Heart right ventricle (tissue), 16 donors: ENCODE measurements around the gene MNT. TPM values are rescaled to one million over a fixed set of nuclear protein-coding genes. Genes with fewer than 3 reads are reported as not detected.

Experiments used
- ATAC-seq, 8 donors: fragments of 200-7000 bp; cut with Tn5 transposase; one replicate each; pipeline ENCODE4 v1.9.1; 2020; ENCODE audit warnings: mild to moderate bottlenecking in 8 of 8, moderate library complexity in 8 of 8, moderate number of reproducible peaks in 1 of 8
- DNase-seq, 2 donors: peaks; one replicate each; pipeline ENCODE4 v3.0.0-alpha.2; 2020
- H3K27ac ChIP-seq, 10 donors: fragments of 200-600 bp; sonication (generic) in 2 of 10; one replicate each; pipeline versions ENCODE4 v1.5.0 to v1.8.0; 2020 to 2022; ENCODE audit warnings: mild to moderate bottlenecking in 3 of 10
- H3K27me3 ChIP-seq, 7 donors: fragments of 200-600 bp; one replicate each; pipeline ENCODE4 v1.8.0; 2021 to 2022; ENCODE audit warnings: mild to moderate bottlenecking in 2 of 7
- H3K36me3 ChIP-seq, 9 donors: fragments of 200-600 bp; sonication (generic) in 1 of 9; one replicate each; pipeline versions ENCODE4 v1.5.0 to v1.8.0; 2020 to 2022; ENCODE audit warnings: mild to moderate bottlenecking in 2 of 9
- H3K4me1 ChIP-seq, 9 donors: fragments of 200-600 bp; sonication (generic) in 1 of 9; one replicate each; pipeline versions ENCODE4 v1.5.0 to v1.8.0; 2020 to 2022; ENCODE audit warnings: mild to moderate bottlenecking in 4 of 9
- H3K4me3 ChIP-seq, 10 donors: fragments of 200-600 bp; sonication (generic) in 2 of 10; one replicate each; pipeline versions ENCODE4 v1.5.0 to v1.8.0; 2020 to 2022; ENCODE audit warnings: mild to moderate bottlenecking in 7 of 10, moderate library complexity in 2 of 10
- H3K9me3 ChIP-seq, 11 donors: fragments of 200-600 bp in 10 of 11; sonication (generic) in 2 of 11; one replicate each; pipeline versions ENCODE4 v1.5.0 to v1.8.0; 2013 to 2022; ENCODE audit warnings: mild to moderate bottlenecking in 2 of 11, control low read depth in 1 of 11, moderate library complexity in 1 of 11
- CTCF ChIP-seq, 9 donors: fragments of 200-600 bp; sonication (generic) in 2 of 9; IDR thresholded peaks; one replicate each; pipeline versions ENCODE4 v1.5.0 to v1.8.0; 2021 to 2022; ENCODE audit warnings: antibody characterized with exemption in 9 of 9, mild to moderate bottlenecking in 5 of 9, moderate library complexity in 1 of 9
- WGBS, 2 donors: extraction: QIAGEN DNeasy Blood & Tissue Kit; methylation state at CpG; one replicate each; pipeline ENCODE4 v1.1.7; 2013; ENCODE audit warnings: inconsistent platforms in 1 of 2; 5-methylcytosine and 5-hydroxymethylcytosine counted together
- intact Hi-C, 10 donors: fragments of 100-400 bp; cut with DNase I; formaldehyde crosslinking; loops; one replicate each; pipeline versions ENCODE4 v1.11.1 to v1.14.2; 2022
- polyA plus RNA-seq, 2 donors: library from polyadenylated mRNA; stranded (reverse); fragments of 200-250 nt; gene quantifications; one replicate each; pipeline ENCODE4 v1.2.3, GENCODE V29; 2013
- total RNA-seq, 10 donors: library from RNA; stranded (reverse); fragmentation: NEBNext Ultra II Directional in 3 of 10; extraction: Animal tissue kit (Norgen Biotek cat#: 25700) in 3 of 10; gene quantifications; one replicate each; pipeline versions ENCODE4 v1.2.1 to v1.2.4, GENCODE V29; 2021 to 2023
- donor health status: Arrhythmogenic right ventricular cardiomyopathy.
- donor health status: ischemic (EF 13 %, LVEDD 7.1; RV severe dilation, severe dysfunction).
- donor health status: healthy with polysubstance abuse.
- donor health status: DM: no; HTN: yes; CAD: no.
- donor health status: DM: no; HTN: no; CAD: no.
- donor health status: ischemic (EF 25% LVEDD 6.9; RV normal size, moderate dysfunction).
- donor health status: ischemic (EF 25% LVEDD 5.7; RV mildly dilated, moderate dysfunction).
- donor health status: healthy.
- donor health status: DM: yes; HTN: yes; CAD: no.
- donor health status: Ischemic cardiomyopathy.
- donor health status: ischemic (EF 35%, LVEDD 5.7; RV mildly dilated, moderate dysfunction).
- donor health status: nonischemic (EF 11% LVEDD 7.7; RV severe dilation, severe dysfunction).
- donor health status: DM: yes; HTN: yes; CAD: no.
- donor health status: PGD.
- donor health status: ischemic (EF 29% LVEDD 5.4; RV normal size, mild dysfunction).
- donor health status: nonischemic (EF 23%, LVEDD 6.1; RV moderate dilation, normal function).

Gene MNT
- total and polyA plus RNA-seq, 12 donors, result 5.0 to 14.1 (median 11.0) TPM

DNA sequence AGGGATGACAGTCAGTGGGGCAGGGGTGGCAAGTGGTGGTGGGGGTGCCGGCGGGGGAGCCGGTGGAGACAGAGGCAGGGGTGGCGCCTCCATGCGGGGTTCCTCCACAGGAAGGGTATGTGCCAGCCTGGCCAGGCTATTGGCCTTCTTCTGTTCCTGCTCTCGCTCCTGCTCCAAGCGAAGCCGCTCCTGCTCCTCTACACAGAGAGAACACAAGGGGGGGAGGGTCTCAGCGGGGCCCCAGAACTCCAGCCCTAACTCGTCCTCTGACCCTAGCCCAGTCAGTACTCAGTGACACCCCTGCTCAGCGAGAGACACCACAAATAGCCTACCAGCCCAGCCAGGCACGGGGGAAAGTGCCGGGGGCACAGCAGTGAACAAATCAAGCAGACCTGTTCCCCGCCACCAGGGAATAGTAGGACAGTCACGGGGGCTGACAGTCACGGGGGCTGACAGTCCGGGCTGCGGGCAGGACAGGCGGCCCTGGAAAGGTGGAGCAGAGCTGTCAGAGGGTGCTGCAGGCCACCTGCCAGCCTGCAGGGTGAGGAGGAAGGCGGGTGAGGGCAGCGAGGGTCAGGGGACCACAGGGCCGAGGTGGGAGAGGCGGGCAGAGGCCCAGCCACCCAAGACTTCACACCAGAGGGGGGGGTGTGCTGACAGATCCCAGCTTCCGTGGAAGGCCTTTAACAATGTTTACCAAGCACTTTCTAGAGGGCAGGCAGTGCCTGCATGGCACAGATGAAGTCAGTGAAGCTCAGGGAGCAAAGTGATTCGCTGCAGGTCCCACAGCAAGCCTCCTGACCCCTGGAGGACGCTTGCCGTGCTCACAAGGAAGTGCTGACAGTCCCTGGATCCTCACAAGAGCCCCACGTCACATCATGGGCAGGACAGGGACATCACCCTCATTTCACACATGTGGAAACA, 5.3 kb downstream of the MNT start:
- WGBS, 2 donors, result 47 to 58% methylated on average over 26 to 28 of the region's 28 CpGs

DNA sequence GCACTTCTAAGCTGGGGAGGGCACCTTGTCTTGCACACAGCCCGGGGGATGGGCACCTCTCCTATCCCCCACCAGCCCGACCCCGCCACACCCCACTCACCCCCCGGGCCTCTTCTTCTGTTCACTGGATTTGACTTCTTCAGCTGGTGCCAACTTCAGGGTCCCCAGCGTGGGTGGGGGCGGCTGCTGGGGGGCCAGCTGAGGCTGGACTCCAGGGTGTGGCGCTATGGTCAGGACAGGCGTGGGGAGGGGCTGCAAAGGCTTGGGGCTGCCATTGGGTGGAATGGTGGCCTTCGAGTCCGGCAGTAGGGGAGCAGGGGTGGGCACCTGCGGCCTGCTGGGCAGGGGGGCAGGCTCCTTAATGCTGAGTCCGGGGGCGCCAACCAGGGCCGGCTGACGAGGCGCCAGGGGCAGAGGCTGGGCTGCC, 6.1 kb downstream of the MNT start:
- Histone ChIP-seq H3K9me3 (no peaks in the 10 kb centered on the region), H3K27ac (peak overlapping the region in 9 of 10 donors; percentile 92 to 100 (median 99)), H3K36me3 (peaks cover 0 to 6% (median 0%) of the 10 kb centered on the region in 9 donors), H3K4me1 (peaks cover 61 to 82% (median 76%) of the 10 kb centered on the region in 9 donors), H3K4me3 (peak overlapping the region in 2 of 10 donors; percentile 64 to 71), H3K27me3 (no peaks in the 10 kb centered on the region)
- 85 to 90% methylated on average over 14 to 16 of the region's 16 CpGs for WGBS, 2 donors
- no peak for ATAC-seq
- DNase-seq, result no peak
- intact Hi-C loops, result loop anchor here in 2 of 10 donors (10.0 kb wide), 3 partner anchors 220 to 340 kb away; partner anchors contain the start of gene HIC1 (in 1 of the 2)
- no peak for TF ChIP-seq CTCF (IDR thresholded peaks at IDR 0.05)

More for the DNA sequence above, 5.3 kb downstream of the MNT start:
- peaks cover 55 to 74% (median 70%) of the 10 kb centered on the region in 9 donors for H3K4me1 ChIP-seq
- no peaks in the 10 kb centered on the region for H3K9me3 ChIP-seq
- DNase-seq (no peak), ATAC-seq (no peak)
- no peaks in the 10 kb centered on the region for H3K27me3 ChIP-seq
- peak overlapping the region; percentile 65 to 100 (median 98) for H3K27ac ChIP-seq
- peak overlapping the region in 6 of 10 donors; percentile 26 to 55 (median 48) for H3K4me3 ChIP-seq
- intact Hi-C loops, result loop anchor here in 2 of 10 donors (10.0 kb wide), 3 partner anchors 221 to 341 kb away; partner anchors contain the start of gene HIC1 (in 1 of the 2)
- TF ChIP-seq CTCF (IDR thresholded peaks at IDR 0.05), result peak in 1 of 9 donors; percentile 19
- H3K36me3 ChIP-seq, result no peaks in the 10 kb centered on the region

DNA sequence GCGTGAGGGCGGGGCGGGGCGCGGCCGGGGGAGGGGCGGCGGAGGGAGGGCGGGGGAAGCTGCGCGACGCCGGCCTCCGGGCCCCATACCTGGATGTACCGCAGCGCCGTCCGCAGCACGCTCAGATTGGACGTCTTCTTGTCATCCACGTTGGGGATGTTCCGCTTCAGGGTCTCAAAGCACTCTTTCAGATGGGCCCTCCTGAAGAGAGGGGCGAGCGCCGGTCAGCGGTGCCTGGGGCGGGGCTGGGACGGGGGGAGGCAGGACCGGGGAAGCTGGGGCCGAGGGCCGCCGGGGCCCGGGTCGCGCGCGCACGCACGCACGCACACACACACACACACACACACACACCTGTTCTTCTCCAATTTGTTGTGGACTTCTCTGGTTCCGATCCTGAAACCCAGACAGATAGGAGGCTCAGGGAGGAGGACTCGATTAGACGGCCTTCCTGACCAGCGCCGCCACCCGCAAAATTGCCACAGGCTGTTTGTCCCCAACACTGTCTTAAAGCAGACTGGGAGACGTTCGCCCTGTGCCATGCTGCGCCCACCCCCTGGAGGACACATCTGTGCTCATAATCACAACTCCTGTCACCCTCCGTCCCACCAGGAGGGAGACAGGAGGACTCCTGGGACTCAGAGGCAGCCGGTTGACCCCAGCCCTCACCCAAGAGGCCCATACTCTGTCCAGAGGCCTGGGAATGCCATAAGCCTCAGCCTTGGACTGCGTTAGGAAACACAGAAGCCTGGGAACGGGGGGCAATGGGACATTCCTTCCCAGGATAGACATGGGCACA, 6.7 kb downstream of the MNT start:
- Histone ChIP-seq H3K9me3 (no peaks in the 10 kb centered on the region), H3K36me3 (peaks cover 0 to 11% (median 0%) of the 10 kb centered on the region in 9 donors), H3K27me3 (no peaks in the 10 kb centered on the region), H3K27ac (peak overlapping the region; percentile 92 to 100 (median 99)), H3K4me1 (peaks cover 60 to 83% (median 78%) of the 10 kb centered on the region in 9 donors), H3K4me3 (peak overlapping the region in 9 of 10 donors; percentile 20 to 97 (median 70))
- ATAC-seq (no peak), DNase-seq (no peak)
- WGBS, 2 donors, result 21 to 32% methylated on average over 32 to 53 of the region's 53 CpGs
- intact Hi-C loops, result loop anchor here in 3 of 10 donors (1.0 to 10.0 kb wide), 4 partner anchors 7 to 339 kb away; partner anchors contain the start of genes HIC1 (in 1 of the 3) and MNT (in 1 of the 3)
- no peak for TF ChIP-seq CTCF (IDR thresholded peaks at IDR 0.05)
